Measurements from ENCODE around the gene APOO. TPM values are rescaled to one million over a fixed set of nuclear protein-coding genes. Genes with fewer than 3 reads are reported as not detected.

Gene APOO
- total RNA-seq, 3 donors from 2014 or later (not counting 1 experiment from before 2014, with no cell fraction given), result 8.8 to 13.0 (median 10.0) TPM

DNA sequence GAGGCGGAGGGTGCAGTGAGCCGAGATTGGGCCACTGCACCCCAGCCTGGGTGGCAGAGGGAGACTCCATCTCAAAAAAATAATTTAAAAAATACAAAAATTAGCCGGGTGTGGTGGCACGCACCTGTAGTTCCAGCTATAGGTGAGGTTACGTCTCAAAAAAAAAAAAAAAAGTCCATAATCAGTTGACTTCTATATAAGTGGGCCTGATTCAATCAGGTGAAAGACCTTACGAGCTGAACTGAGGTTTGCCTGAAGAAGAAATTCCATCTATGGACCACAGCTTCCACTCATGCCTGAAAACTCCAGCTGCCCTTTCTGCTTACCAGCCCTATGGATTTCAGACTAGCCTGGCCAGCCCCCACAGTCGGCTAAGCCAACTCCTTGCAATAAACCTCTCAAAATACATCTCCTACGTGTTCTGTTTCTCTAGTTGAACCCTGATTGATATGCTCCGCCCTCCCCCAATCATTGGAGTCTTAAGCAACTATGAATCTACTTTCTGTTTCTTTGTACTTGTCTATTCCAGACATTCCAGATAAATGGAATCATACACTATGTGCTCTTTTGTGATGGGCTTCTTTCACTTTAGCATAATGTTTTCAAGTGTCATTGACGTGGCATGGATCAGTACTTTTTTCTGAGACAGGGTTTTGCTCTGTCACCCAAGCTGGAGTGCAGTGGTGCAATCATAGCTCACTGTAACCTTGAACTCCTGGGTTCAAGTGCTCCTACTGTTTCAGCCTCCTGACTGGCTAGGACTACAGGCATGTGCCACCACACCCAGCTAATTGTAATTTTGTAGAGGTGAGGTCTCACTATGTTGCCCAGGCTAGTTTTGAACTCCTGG lies 88.1 kb downstream of the APOO start:
- intact Hi-C loops (cut with micrococcal nuclease), result no loop called here
- no peaks in the 10 kb centered on the region for H3K9me3 ChIP-seq (ENCODE audit: control insufficient read depth, insufficient read depth, low read length)
- peaks cover 8% of the 10 kb centered on the region for H3K4me1 ChIP-seq (ENCODE audit: control insufficient read depth, insufficient read depth, low read length)
- Mint-ChIP-seq H3K9me3 (no peaks in the 10 kb centered on the region), H3K27me3 (ENCODE audit: low read depth in 2 of 2) (no peaks in the 10 kb centered on the region), H3K27ac (no peak overlapping the region), H3K36me3 (no peaks in the 10 kb centered on the region), H3K4me3 (no peak overlapping the region), H3K4me1 (no peaks in the 10 kb centered on the region)
- no peak for TF ChIP-seq CTCF (IDR thresholded peaks at IDR 0.05)
- H3K36me3 ChIP-seq (ENCODE audit: control insufficient read depth, insufficient read depth, low read length), result no peaks in the 10 kb centered on the region
- DNase-seq (no peak), ATAC-seq (no peak)
- no peak overlapping the region for H3K4me3 ChIP-seq (ENCODE audit: low read length)
- no peaks in the 10 kb centered on the region for H3K27me3 ChIP-seq (ENCODE audit: control insufficient read depth, insufficient read depth, low read length)
- WGBS (ENCODE audit: insufficient coverage), result 96% methylated on average over 9 of the region's 10 CpGs
- H3K27ac ChIP-seq (ENCODE audit: low read length), result no peak overlapping the region

DNA sequence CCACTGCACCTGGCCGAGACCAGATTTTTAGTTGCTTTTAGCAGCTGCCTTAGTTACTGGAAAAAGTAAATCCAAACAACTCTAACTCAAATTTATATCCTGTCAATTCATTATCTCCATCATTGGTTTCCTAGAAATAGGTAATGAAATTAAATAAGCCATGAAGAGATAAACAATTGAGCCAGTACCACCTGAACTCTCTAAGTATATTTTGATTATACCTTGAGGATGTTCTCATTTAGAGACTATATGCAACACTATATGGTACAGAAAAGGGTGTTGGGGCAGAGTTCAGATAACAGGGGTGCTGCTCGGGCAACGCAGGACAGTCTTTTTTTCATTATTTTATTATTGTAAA lies 89.8 kb downstream of the APOO start:
- Mint-ChIP-seq H3K9me3 (no peaks in the 10 kb centered on the region), H3K27me3 (ENCODE audit: low read depth in 2 of 2) (no peaks in the 10 kb centered on the region), H3K27ac (no peak overlapping the region), H3K4me1 (no peaks in the 10 kb centered on the region), H3K4me3 (no peak overlapping the region), H3K36me3 (no peaks in the 10 kb centered on the region)
- no peak overlapping the region for H3K4me3 ChIP-seq (ENCODE audit: low read length)
- no peaks in the 10 kb centered on the region for H3K36me3 ChIP-seq (ENCODE audit: control insufficient read depth, insufficient read depth, low read length)
- 100% methylated on average over 1 of the region's 3 CpGs for WGBS (ENCODE audit: insufficient coverage)
- DNase-seq (no peak), ATAC-seq (no peak)
- no peak for TF ChIP-seq CTCF (IDR thresholded peaks at IDR 0.05)
- intact Hi-C loops (cut with micrococcal nuclease), result no loop called here
- no peak overlapping the region for H3K27ac ChIP-seq (ENCODE audit: low read length)
- H3K4me1 ChIP-seq (ENCODE audit: control insufficient read depth, insufficient read depth, low read length), result peaks cover 8% of the 10 kb centered on the region
- H3K27me3 ChIP-seq (ENCODE audit: control insufficient read depth, insufficient read depth, low read length), result no peaks in the 10 kb centered on the region
- H3K9me3 ChIP-seq (ENCODE audit: control insufficient read depth, insufficient read depth, low read length), result no peaks in the 10 kb centered on the region

GRCh38 chrX:23816179-23816578 lies 91.6 kb downstream of the APOO start:
- TF ChIP-seq CTCF (IDR thresholded peaks at IDR 0.05), result no peak
- Mint-ChIP-seq H3K27me3 (ENCODE audit: low read depth in 2 of 2) (peaks cover 0 to 6% of the 10 kb centered on the region in 2 donors), H3K27ac (no peak overlapping the region), H3K4me3 (no peak overlapping the region), H3K36me3 (no peaks in the 10 kb centered on the region), H3K9me3 (no peaks in the 10 kb centered on the region), H3K4me1 (no peaks in the 10 kb centered on the region)
- H3K4me1 ChIP-seq (ENCODE audit: control insufficient read depth, insufficient read depth, low read length), result peaks cover 8% of the 10 kb centered on the region
- ATAC-seq (no peak), DNase-seq (no peak)
- no peak overlapping the region for H3K27ac ChIP-seq (ENCODE audit: low read length)
- no peaks in the 10 kb centered on the region for H3K9me3 ChIP-seq (ENCODE audit: control insufficient read depth, insufficient read depth, low read length)
- H3K4me3 ChIP-seq (ENCODE audit: low read length), result no peak overlapping the region
- 100% methylated on average over 3 of the region's 4 CpGs for WGBS (ENCODE audit: insufficient coverage)
- no peaks in the 10 kb centered on the region for H3K36me3 ChIP-seq (ENCODE audit: control insufficient read depth, insufficient read depth, low read length)
- intact Hi-C loops (cut with micrococcal nuclease), result no loop called here
- H3K27me3 ChIP-seq (ENCODE audit: control insufficient read depth, insufficient read depth, low read length), result no peaks in the 10 kb centered on the region

GRCh38 chrX:23815376-23815775 lies 92.4 kb downstream of the APOO start:
- DNase-seq (no peak), ATAC-seq (no peak)
- H3K36me3 ChIP-seq (ENCODE audit: control insufficient read depth, insufficient read depth, low read length), result no peaks in the 10 kb centered on the region
- Mint-ChIP-seq H3K4me1 (no peaks in the 10 kb centered on the region), H3K36me3 (no peaks in the 10 kb centered on the region), H3K9me3 (no peaks in the 10 kb centered on the region), H3K27me3 (ENCODE audit: low read depth in 2 of 2) (peaks cover 0 to 11% of the 10 kb centered on the region in 2 donors), H3K27ac (no peak overlapping the region), H3K4me3 (no peak overlapping the region)
- 95% methylated on average over 7 of the region's 7 CpGs for WGBS (ENCODE audit: insufficient coverage)
- H3K9me3 ChIP-seq (ENCODE audit: control insufficient read depth, insufficient read depth, low read length), result no peaks in the 10 kb centered on the region
- no peak for TF ChIP-seq CTCF (IDR thresholded peaks at IDR 0.05)
- peaks cover 8% of the 10 kb centered on the region for H3K4me1 ChIP-seq (ENCODE audit: control insufficient read depth, insufficient read depth, low read length)
- no peaks in the 10 kb centered on the region for H3K27me3 ChIP-seq (ENCODE audit: control insufficient read depth, insufficient read depth, low read length)
- no peak overlapping the region for H3K27ac ChIP-seq (ENCODE audit: low read length)
- no peak overlapping the region for H3K4me3 ChIP-seq (ENCODE audit: low read length)
- intact Hi-C loops (cut with micrococcal nuclease), result no loop called here
